ENCODE results near the gene MTARC2. TPM values are rescaled to one million over a fixed set of nuclear protein-coding genes. Genes with fewer than 3 reads are reported as not detected.

The MTARC2 gene
- total and polyA plus RNA-seq, 8 donors: 41.2 to 84.3 (median 80.9) TPM

- TF ChIP-seq CTCF (IDR thresholded peaks at IDR 0.05): no peak
- no peak overlapping the region for H3K4me3 ChIP-seq
- no peak for ATAC-seq
- H3K27me3 ChIP-seq: no peaks in the 10 kb centered on the region
- H3K27ac ChIP-seq: no peak overlapping the region
- H3K4me1 ChIP-seq: no peaks in the 10 kb centered on the region
- DNase-seq: no peak
- peaks cover 0 to 5% of the 10 kb centered on the region in 2 donors for H3K36me3 ChIP-seq
- H3K9me3 ChIP-seq: no peaks in the 10 kb centered on the region
- intact Hi-C loops (cut with DNase I): no loop called here
Observed at GRCh38 chr1:220701974-220702373, 46.1 kb upstream of the MTARC2 start.

- Histone ChIP-seq H3K36me3 (no peaks in the 10 kb centered on the region), H3K27me3 (no peaks in the 10 kb centered on the region), H3K27ac (no peak overlapping the region), H3K9me3 (no peaks in the 10 kb centered on the region), H3K4me1 (no peaks in the 10 kb centered on the region), H3K4me3 (no peak overlapping the region)
- ATAC-seq (no peak), DNase-seq (no peak)
- intact Hi-C loops (cut with DNase I): no loop called here
- TF ChIP-seq CTCF (IDR thresholded peaks at IDR 0.05): no peak
Observed at GRCh38 chr1:220702733-220703270, 45.3 kb upstream of the MTARC2 start.

- TF ChIP-seq CTCF (IDR thresholded peaks at IDR 0.05): no peak
- intact Hi-C loops (cut with DNase I): no loop called here
- H3K36me3 ChIP-seq: no peaks in the 10 kb centered on the region
- no peak for ATAC-seq
- H3K4me1 ChIP-seq: no peaks in the 10 kb centered on the region
- no peak overlapping the region for H3K27ac ChIP-seq
- no peak overlapping the region for H3K4me3 ChIP-seq
- no peaks in the 10 kb centered on the region for H3K9me3 ChIP-seq
- H3K27me3 ChIP-seq: no peaks in the 10 kb centered on the region
- no peak for DNase-seq
Observed at GRCh38 chr1:220703305-220703704, 44.8 kb upstream of the MTARC2 start.

GRCh38 chr1:220705782-220706181 is 42.3 kb upstream of the MTARC2 start:
- TF ChIP-seq CTCF (IDR thresholded peaks at IDR 0.05): no peak
- intact Hi-C loops (cut with DNase I): no loop called here
- no peak for ATAC-seq

GRCh38 chr1:220706480-220706879 is 41.6 kb upstream of the MTARC2 start:
- Histone ChIP-seq H3K27me3 (no peaks in the 10 kb centered on the region), H3K9me3 (no peaks in the 10 kb centered on the region), H3K36me3 (no peaks in the 10 kb centered on the region), H3K4me1 (no peaks in the 10 kb centered on the region), H3K4me3 (no peak overlapping the region), H3K27ac (no peak overlapping the region)
- DNase-seq (no peak), ATAC-seq (no peak)
- intact Hi-C loops (cut with DNase I): no loop called here
- TF ChIP-seq CTCF (IDR thresholded peaks at IDR 0.05): no peak

More at GRCh38 chr1:220705782-220706181, 42.3 kb upstream of the MTARC2 start:
- Histone ChIP-seq H3K27me3 (no peaks in the 10 kb centered on the region), H3K4me1 (no peaks in the 10 kb centered on the region), H3K4me3 (no peak overlapping the region), H3K27ac (no peak overlapping the region), H3K36me3 (no peaks in the 10 kb centered on the region), H3K9me3 (no peaks in the 10 kb centered on the region)
- DNase-seq: no peak
